DMS114 treated with DMSO at 0.1 percent for 48 hours (cell line): ENCODE measurements around the gene LIFR.
A peak's percentile ranks its signal among the peaks of the same experiment; 100 is the strongest.
"Not testable (repeated sequence)": the region's sequence is repeated elsewhere in the genome, so short reads cannot be mapped to it uniquely, and the experiment has no call there.

Experiments used
- DNase-seq: peaks from one replicate; lab custom pipeline; 2025; ENCODE audit not compliant: unreplicated experiment; lab: John Stamatoyannopoulos, UW

The LIFR gene

DNA sequence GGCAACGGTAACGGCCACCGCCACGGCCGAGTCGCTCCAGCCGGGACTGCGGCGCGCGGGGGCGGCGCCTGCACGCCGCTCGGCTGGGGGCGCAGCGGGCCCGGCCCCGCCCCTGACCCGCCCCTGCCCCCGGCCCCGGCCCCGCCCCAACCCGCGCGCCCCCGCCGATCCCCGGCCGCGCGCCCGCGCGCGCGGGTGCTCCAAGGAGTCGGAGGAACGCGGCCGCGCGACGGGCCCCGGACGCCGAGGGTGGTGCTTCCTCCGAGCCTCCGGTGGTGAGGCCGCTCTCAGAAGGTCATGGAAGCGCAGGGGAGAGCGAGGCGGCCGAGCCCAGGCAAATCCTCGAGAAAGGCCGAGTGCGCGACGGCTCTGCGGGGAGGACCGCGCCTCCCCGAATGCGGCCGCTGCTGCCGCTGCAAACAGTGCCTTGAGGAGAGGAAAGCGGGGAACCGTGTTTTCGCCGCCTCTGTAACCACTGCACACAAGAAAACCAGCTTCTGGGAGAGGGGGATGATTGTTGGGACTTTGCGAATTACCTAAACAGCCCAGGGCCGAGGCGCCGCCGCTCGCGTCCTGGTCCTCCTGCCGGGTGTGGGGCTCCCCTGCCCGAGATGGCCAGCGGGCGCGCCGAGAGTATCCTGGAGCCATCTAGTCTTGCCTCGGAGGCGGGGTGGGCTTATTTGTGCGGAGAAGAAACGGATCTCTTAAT lies at the start of gene LIFR:
Gene LIFR (minus strand): TSS at position 48 of the 709 bp plus-strand sequence. CDS start 25,999 bp downstream, outside the sequence.
- peak; percentile 69 for DNase-seq

- DNase-seq = no peak
Measured at GRCh38 chr5:38605610-38606009, 49.2 kb upstream of the LIFR start.

DNA sequence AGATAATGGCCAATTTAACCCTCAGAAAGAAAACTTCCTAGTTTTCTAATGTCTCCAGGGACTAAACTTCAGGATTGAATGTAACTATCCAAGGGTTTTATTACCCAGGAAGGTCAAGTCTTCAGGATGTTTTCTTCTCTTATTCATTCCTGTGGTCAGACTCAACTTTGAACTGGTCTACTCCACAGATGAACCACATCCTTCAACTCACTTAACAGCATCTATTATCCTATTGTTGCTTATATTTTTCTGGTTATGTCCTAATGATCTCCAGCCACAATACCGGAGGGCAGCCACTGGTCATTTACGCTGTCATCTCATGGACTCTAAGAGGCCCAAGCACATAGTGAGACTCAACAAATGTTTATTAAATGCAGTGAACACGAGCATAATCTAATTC lies 47.2 kb upstream of the LIFR start:
- no peak for DNase-seq

DNA sequence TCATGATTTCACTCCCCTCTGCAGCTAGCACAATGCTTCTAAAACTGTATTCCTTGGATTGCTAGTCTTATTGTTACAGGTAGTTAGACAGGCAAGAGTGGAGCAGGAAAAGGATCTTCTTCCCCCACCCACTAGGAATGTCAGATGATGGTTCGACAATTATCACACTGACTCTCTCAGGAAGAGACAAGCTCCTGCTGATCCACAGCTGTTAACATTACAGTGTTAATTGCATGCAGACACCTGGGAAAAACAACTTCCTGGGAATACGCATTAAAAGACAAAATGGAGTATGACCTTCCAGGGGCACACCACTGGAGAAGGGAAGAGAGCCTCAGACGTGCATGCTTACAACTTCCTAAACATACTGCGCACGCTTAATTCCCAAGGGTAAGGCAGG lies 46.2 kb upstream of the LIFR start:
- DNase-seq = no peak

DNA sequence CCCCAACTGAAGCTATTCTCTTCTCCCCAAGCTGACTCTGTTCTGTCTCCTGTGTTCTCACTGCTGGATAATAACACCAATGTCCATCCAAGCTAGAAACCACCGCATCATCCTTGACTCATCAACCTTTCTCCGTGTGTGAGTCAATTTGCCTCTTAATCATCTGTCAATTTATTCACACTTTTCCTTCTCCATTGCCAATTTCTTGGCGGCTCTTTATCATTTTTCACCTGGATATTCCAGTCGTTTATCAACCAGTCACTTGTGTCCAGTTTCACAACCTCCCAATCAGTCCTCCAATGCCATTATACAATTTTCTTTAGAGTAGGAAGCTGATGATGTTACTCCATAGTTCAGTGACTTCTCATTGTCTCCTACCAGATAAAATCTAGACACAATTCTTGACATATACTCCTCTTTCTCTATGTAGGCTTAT lies 45.4 kb upstream of the LIFR start:
- DNase-seq = no peak

- no peak for DNase-seq
Measured at GRCh38 chr5:38601133-38601862, 44.9 kb upstream of the LIFR start.

DNA sequence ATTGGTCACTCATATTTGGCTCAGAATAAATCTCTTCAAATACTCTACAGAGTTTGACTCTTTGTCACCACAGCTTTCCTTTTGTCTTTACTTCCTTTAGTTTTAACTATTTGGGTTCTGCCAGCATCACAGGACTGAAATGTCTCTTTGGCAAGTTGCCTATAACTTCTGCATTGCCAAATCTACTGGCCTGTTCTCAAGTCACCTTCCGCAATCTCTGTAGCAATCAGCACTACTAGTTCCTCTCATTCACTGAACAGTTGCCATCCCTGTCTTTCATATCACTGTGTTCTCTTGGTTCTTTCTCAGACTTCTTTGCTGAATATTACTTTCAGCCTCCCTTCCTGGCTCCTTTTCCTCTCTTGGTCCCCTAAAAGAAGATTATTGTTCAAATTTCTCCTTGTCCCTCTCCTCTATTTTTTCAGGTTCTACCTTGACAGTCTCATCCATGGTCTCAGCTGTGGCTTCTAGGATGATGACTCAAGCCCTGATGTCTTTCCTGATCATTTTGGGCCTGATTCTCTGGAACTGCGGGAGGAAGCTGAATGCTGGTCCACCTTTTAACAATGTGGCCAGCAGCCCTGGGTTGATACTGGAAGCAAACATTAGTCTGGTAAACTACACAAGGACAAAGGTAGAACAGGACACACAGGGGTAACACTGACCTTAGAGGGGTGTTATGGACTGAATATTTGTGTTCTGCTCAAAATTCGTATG lies 44.0 kb upstream of the LIFR start:
- DNase-seq = no peak

DNA sequence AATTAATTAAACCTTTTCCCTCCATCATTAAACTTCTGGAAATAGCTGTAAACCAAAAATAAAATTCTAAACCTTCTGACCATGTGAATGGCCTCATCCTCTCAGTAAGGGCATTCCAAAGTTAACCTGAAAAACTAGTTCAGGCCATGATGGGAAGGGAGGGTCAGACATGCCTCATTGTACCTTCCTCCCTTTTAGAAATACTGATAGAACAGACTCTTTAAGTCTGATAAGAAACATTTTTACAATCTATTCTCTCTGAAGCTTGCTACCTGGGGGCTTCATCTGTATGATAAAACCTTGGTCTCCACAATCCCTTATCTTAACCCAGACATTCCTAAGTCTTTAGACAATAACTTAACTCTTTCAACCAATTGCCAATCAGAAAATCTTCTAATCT lies 43.3 kb upstream of the LIFR start:
- DNase-seq = not testable (repeated sequence)

GRCh38 chr5:38598994-38599617 lies 42.7 kb upstream of the LIFR start:
- DNase-seq = no peak

DNA sequence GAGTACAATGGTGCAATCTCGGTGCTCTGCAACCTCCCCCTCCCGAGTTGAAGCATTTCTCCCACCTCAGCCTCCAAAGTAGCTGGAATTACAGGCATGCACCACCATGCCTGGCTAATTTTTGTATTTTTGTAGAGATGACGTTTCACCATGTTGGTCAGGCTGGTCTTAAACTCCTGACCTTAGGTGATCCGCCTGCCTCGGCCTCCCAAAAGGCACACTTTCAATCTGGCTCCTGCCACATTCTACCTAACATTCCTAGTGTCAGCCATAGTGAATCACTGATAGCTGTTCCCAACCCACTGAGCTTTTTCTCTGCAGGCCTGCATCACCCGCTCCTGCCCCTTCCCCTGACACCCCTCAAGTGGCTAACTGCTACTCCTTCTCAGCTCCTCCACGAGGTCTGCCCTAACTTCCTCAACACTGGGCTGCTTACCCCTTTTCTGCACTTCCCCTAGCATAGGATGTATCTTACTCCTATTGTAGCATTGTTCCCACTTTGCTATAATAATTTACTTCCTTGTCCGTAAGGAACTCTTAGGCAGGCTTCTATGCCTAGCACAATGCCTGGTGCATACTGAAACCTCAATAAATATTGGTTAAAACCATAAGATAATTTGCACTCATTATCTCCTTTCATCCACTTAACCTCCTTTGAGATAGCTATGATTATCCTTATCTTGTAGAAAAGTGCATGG lies 42.0 kb upstream of the LIFR start:
- no peak for DNase-seq

DNA sequence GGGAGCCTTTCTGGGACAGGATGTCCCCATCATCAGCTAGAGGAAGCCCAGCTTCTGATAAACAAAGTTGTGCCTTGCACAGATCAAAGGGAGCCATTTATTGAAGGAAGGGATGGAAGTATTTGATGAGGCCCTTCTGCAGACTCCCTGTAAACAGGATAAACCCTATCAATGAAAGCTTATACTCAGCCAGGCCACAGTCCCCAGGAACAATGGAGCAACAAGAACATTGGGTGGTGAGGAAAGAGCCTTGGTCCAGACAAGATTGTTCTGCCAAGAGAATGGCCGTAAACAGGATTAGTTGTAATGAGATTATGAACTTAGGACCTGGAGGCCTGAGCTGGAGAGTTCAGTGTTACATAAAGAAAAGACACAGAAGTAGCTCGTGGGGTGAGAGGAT lies 40.5 kb upstream of the LIFR start:
- DNase-seq = no peak

- DNase-seq = no peak
Measured at GRCh38 chr5:38595132-38595745, 38.8 kb upstream of the LIFR start.

DNA sequence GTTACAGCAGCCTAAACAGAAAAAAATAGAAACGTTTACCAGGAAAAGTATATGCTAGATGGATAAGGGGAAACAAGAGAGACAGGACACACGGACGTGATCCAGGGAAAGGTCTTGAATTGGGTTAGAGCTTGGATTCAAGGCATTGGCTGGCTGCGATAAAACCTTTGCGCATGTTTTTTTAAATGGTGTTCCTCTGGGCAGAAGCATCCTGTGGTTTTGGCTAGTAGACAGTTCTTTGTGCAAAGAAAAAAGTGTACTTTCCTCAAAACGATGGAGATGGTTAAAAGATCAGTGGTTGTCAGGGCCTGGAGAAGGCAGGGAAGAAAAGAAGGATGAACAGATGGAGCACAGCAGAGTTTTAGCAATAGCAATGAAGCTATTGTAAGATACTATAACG lies 37.5 kb upstream of the LIFR start:
- no peak for DNase-seq

- DNase-seq = no peak
Measured at GRCh38 chr5:38591523-38591849, 35.0 kb upstream of the LIFR start.

GRCh38 chr5:38590838-38591522 lies 34.5 kb upstream of the LIFR start:
- no peak for DNase-seq

- no peak for DNase-seq
Measured at GRCh38 chr5:38589629-38590028, 33.2 kb upstream of the LIFR start.

DNA sequence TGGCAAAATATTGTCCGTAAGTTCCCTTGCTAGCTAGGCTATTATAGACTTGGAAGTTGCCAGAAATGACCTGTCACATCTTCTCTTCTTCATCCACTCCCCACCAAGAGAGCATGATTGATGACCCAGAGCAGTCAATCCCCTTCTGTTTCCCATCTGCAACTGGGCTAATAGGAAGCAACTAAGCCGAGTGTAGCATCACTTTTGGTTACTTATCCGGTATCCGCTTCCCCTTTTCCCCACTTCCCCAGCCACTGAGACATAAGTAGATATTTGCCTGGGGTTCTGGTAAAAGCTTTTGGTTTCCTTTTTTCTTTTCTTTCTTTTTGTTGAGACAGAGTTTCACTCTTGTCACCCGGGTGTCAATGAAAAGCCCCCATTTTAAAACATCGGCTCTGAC lies 29.4 kb upstream of the LIFR start:
- no peak for DNase-seq

- no peak for DNase-seq
Measured at GRCh38 chr5:38583500-38583899, 27.1 kb upstream of the LIFR start.

DNA sequence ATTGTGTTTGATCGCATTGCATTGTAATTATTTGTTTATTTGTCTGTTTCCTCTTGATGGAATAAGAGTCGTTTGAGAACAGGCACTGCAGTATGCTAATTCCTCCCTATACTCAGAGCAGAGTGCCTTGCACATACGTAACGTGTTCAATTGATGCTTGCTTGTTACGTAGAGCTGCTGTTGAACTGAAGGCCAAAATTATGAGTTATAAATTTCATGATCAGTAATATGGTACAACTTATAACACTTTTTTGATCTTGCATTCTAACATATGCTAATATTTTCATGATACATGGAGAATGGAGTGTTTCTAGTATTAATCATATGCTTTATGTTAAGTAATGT lies 26.5 kb upstream of the LIFR start:
- no peak for DNase-seq

DNA sequence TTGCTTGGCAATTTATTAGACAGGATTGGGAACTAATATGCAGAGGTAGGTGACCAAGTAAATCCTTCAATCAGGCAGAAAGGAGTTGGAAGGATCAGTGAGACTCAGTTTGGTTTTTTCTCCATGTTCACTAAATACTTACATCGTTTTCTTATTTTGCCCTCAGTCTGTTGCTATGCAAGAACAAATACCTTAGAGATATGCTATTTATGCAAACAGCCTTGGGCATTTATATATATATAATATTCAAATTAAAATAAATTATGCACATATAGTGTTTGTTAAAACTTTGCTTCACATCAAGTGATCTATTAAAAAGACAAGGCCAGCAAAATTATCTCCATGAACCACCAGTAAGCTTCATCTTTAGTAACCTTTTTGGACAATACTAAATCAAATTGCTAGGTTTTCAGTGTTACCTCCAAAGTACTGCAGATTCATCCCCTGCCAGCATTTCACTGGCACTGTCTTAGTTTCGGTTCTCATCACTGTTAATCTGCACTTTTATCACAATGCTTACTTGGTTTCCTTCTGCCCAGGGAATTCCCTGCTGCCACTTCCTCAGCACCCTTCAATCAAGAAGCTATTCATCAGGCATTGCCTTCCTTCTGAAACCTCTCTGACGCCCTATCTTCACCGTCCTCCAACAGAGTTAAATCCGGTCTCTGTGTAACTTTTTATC lies 26.0 kb upstream of the LIFR start:
- no peak for DNase-seq
